Cardiac ventricle fibroblast (primary cell): ENCODE data around the gene ATP6V0A1. TPM values are rescaled to one million over a fixed set of nuclear protein-coding genes. Genes with fewer than 3 reads are reported as not detected.

ENCODE experiments used
- total RNA-seq: library from RNA; depleted of rRNA; stranded (reverse); fragments of >200 nt; gene quantifications from 2 replicates; pipeline ENCODE4 v1.2.3, GENCODE V29; 2015

Gene ATP6V0A1
- 12.5 and 28.2 TPM in 2 replicates for total RNA-seq

GRCh38 chr17:42458497-42459255, at the start of gene ATP6V0A1:
Gene ATP6V0A1 (plus strand): TSS chr17:42458878. CDS start chr17:42460895, 2,017 bp downstream.

GRCh38 chr17:42422958-42423712, 35.5 kb upstream of the ATP6V0A1 start, which contains the start of gene CAVIN1:
Gene CAVIN1 (minus strand): TSS chr17:42423256. CDS start chr17:42423097, 159 bp downstream.

GRCh38 chr17:42536048-42536371, 77.3 kb downstream of the ATP6V0A1 start, which contains the start of gene NAGLU:
Gene NAGLU (plus strand): TSS chr17:42536241. CDS start chr17:42536273, 32 bp downstream.

GRCh38 chr17:42552736-42553135, 94.1 kb downstream of the ATP6V0A1 start, which contains the start of gene HSD17B1:
Gene HSD17B1 (plus strand): TSS chr17:42552923. CDS start chr17:42552934, 11 bp downstream.

GRCh38 chr17:42561897-42562387, 103.3 kb downstream of the ATP6V0A1 start, which contains the start of gene COASY:
Gene COASY (plus strand): TSS chr17:42562148. CDS start chr17:42562623, 475 bp downstream.

GRCh38 chr17:42566883-42567573, 108.3 kb downstream of the ATP6V0A1 start, which contains the start of gene MLX:
Gene MLX (plus strand): TSS chr17:42567100. CDS start chr17:42567125, 25 bp downstream.

Other genes starting within 250 kb of the ATP6V0A1 start
- gene STAT5B, start 182.5 kb upstream of the ATP6V0A1 start, total RNA-seq = 25.6 and 26.3 TPM in 2 replicates
- 44.9 and 58.9 TPM in 2 replicates for gene STAT5A, start 170.4 kb upstream of the ATP6V0A1 start, total RNA-seq
- 168 and 187 TPM in 2 replicates for gene STAT3, start 70.4 kb upstream of the ATP6V0A1 start, total RNA-seq
- gene CAVIN1, start 35.6 kb upstream of the ATP6V0A1 start, total RNA-seq = 527 and 577 TPM in 2 replicates
- 53.7 and 64.0 TPM in 2 replicates for gene NAGLU, start 77.4 kb downstream of the ATP6V0A1 start, total RNA-seq
- gene HSD17B1, start 94.0 kb downstream of the ATP6V0A1 start, total RNA-seq = 0.10 and 1.6 TPM in 2 replicates
- gene COASY, start 103.3 kb downstream of the ATP6V0A1 start, total RNA-seq = 23.0 and 25.2 TPM in 2 replicates
- 23.6 and 29.6 TPM in 2 replicates for gene MLX, start 108.2 kb downstream of the ATP6V0A1 start, total RNA-seq
- 0.64 and 0.81 TPM in 2 replicates for gene PSMC3IP, start 118.9 kb downstream of the ATP6V0A1 start, total RNA-seq
- 42.9 and 44.5 TPM in 2 replicates for gene RETREG3, start 150.5 kb downstream of the ATP6V0A1 start, total RNA-seq
- 21.8 and 25.5 TPM in 2 replicates for gene TUBG1, start 150.8 kb downstream of the ATP6V0A1 start, total RNA-seq
- 7.3 and 9.0 TPM in 2 replicates for gene TUBG2, start 200.4 kb downstream of the ATP6V0A1 start, total RNA-seq
- 14.2 and 16.8 TPM in 2 replicates for gene PLEKHH3, start 218.1 kb downstream of the ATP6V0A1 start, total RNA-seq
- 1.5 and 2.2 TPM in 2 replicates for gene CCR10, start 223.0 kb downstream of the ATP6V0A1 start, total RNA-seq
- gene CNTNAP1, start 223.7 kb downstream of the ATP6V0A1 start, total RNA-seq = 15.3 and 15.6 TPM in 2 replicates